Nephron progenitor cell (in vitro differentiated cells): ENCODE results near the gene CLEC7A.

Experiments used
- DNase-seq: peaks from one replicate; pipeline ENCODE4 v3.0.0; 2021
- H3K27ac Mint-ChIP-seq: 2 replicates; pipeline ENCODE4 v1.8.0; 2021; ENCODE audit warnings: mild to moderate bottlenecking, moderate library complexity, mixed read lengths
- H3K27me3 Mint-ChIP-seq: 2 replicates; pipeline ENCODE4 v1.8.0; 2021; ENCODE audit warnings: mild to moderate bottlenecking, low read depth, mixed read lengths; ENCODE audit not compliant: poor library complexity
- H3K36me3 Mint-ChIP-seq: 2 replicates; pipeline ENCODE4 v1.8.0; 2021; ENCODE audit warnings: low read depth, mixed read lengths
- H3K4me1 Mint-ChIP-seq: 2 replicates; pipeline ENCODE4 v1.8.0; 2021; ENCODE audit warnings: mixed read lengths
- H3K4me3 Mint-ChIP-seq: 2 replicates; pipeline ENCODE4 v1.8.0; 2021; ENCODE audit warnings: mild to moderate bottlenecking, moderate library complexity, mixed read lengths
- H3K9me3 Mint-ChIP-seq: 2 replicates; pipeline ENCODE4 v1.8.0; 2021; ENCODE audit warnings: mild to moderate bottlenecking, moderate library complexity, mixed read lengths
- TF ChIP-seq, protein P1 (sequence below): fragments of 200-600 bp; sonication (generic); IDR thresholded peaks from 2 replicates; pipeline ENCODE4 v1.5.0; 2021; ENCODE audit warnings: antibody characterized with exemption

The CLEC7A gene

DNA sequence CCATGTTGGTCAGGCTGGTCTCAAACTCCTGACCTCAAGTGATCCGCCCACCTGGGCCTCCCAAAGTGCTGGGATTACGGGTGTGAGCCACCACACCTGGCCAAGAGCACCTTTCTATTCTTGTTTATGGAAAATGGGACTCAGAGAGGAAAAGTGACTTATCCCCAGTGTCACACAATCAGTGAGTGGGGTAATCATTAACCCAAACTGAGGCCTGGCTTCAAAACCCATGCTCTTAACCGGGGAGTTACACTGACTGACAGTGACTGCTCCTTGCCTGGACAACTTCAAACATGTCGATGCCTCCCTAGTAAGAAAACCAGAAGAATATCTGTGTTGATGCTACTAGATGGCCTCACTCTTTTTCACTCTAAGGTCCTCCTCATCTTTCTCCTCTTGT is 7.3 kb downstream of the CLEC7A start:
- no peaks in the 10 kb centered on the region for H3K4me1 Mint-ChIP-seq
- no peaks in the 10 kb centered on the region for H3K9me3 Mint-ChIP-seq
- no peak overlapping the region for H3K4me3 Mint-ChIP-seq
- no peaks in the 10 kb centered on the region for H3K36me3 Mint-ChIP-seq
- no peak for DNase-seq
- H3K27ac Mint-ChIP-seq = no peak overlapping the region
- TF ChIP-seq, protein P1, sequence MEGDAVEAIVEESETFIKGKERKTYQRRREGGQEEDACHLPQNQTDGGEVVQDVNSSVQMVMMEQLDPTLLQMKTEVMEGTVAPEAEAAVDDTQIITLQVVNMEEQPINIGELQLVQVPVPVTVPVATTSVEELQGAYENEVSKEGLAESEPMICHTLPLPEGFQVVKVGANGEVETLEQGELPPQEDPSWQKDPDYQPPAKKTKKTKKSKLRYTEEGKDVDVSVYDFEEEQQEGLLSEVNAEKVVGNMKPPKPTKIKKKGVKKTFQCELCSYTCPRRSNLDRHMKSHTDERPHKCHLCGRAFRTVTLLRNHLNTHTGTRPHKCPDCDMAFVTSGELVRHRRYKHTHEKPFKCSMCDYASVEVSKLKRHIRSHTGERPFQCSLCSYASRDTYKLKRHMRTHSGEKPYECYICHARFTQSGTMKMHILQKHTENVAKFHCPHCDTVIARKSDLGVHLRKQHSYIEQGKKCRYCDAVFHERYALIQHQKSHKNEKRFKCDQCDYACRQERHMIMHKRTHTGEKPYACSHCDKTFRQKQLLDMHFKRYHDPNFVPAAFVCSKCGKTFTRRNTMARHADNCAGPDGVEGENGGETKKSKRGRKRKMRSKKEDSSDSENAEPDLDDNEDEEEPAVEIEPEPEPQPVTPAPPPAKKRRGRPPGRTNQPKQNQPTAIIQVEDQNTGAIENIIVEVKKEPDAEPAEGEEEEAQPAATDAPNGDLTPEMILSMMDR = no peak
- no peaks in the 10 kb centered on the region for H3K27me3 Mint-ChIP-seq

DNA sequence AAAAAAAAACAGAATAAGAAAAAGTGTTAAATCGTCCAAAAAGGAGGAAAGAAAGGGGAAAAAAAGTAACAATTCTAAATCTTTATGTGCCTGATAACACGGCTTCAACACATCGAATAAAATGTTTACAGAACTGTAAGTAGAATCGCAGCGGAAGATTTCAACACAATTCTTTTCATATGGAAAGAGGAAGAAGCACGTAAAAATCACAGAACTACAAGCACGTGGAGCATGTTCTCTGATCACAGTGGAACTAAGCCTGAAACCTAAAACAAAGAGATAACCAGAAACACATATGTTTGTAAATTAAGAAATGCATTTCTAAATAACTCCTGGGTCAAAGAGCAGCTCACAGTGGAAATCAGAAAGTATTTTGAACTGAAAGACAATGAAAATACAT is 8.7 kb downstream of the CLEC7A start:
- no peaks in the 10 kb centered on the region for H3K9me3 Mint-ChIP-seq
- no peaks in the 10 kb centered on the region for H3K4me1 Mint-ChIP-seq
- H3K27ac Mint-ChIP-seq = no peak overlapping the region
- no peaks in the 10 kb centered on the region for H3K27me3 Mint-ChIP-seq
- DNase-seq = no peak
- TF ChIP-seq, protein P1 = no peak
- no peak overlapping the region for H3K4me3 Mint-ChIP-seq
- H3K36me3 Mint-ChIP-seq = no peaks in the 10 kb centered on the region

DNA sequence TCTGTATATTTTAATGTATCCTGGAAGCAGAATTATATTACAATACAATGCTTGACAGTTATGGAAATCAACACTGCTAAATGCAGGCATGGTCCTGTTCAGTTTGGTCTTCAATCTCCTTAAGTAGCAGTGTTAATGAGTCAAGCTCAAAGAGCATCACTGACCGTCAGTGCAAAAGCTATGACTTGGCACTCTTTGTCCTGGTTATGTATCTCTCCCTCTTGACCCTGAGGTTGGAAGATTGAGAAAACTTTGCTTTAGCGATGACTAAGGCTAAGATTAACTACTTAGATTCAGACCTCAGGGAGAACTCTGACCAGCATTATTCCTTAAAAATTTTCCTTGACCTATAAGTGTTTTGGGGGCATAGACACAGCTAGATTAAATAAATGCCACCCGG is 10.9 kb downstream of the CLEC7A start:
- Mint-ChIP-seq H3K9me3 (peaks cover 4% of the 10 kb centered on the region), H3K36me3 (no peaks in the 10 kb centered on the region)

DNA sequence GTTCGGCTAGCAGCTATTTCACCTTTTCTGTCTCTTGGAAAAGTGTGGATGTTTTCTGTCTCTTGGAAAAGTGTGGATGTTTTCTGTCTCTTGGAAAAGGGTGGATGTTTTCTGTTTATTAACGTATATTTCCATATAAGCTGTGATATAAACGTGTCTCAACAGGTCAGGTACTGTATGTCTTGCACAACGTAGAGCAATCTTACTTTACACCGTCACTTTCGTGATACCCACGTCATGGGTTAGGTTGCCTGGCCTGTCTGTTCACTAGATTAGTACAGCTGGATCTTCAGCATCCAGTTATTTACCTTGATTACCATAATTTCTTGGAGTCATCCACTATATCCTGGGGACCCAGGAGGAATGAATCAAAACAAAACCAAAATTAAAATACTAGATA is 14.1 kb downstream of the CLEC7A start:
- Mint-ChIP-seq H3K9me3 (peaks cover 14% of the 10 kb centered on the region), H3K4me3 (no peak overlapping the region), H3K4me1 (no peaks in the 10 kb centered on the region), H3K36me3 (no peaks in the 10 kb centered on the region), H3K27me3 (peaks cover 4% of the 10 kb centered on the region), H3K27ac (peak overlapping the region; percentile 44)
- TF ChIP-seq, protein P1 = no peak
- no peak for DNase-seq

More for the DNA sequence above, 10.9 kb downstream of the CLEC7A start:
- H3K4me1 Mint-ChIP-seq = no peaks in the 10 kb centered on the region
- TF ChIP-seq, protein P1 = no peak
- no peaks in the 10 kb centered on the region for H3K27me3 Mint-ChIP-seq
- no peak overlapping the region for H3K27ac Mint-ChIP-seq
- no peak for DNase-seq
- H3K4me3 Mint-ChIP-seq = no peak overlapping the region

DNA sequence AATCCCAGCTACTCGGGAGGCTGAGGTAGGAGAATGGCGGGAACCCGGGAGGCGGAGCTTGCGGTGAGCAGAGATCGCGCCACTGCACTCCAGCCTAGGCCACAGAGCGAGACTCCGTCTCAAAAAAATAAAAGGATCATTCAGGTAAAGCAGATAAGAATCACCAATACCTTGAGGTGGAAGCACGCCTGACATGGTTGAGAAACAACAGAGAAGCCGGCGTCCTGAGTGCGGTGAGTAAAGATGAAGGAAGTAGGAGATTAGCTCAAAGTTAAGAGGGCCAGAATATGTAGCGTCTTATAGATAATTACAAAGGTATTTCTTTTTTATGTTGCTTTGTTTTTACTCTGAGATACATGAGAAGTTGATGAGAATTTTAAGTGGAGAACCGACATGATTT is 14.7 kb downstream of the CLEC7A start:
- Mint-ChIP-seq H3K27ac (no peak overlapping the region), H3K4me1 (no peaks in the 10 kb centered on the region), H3K36me3 (no peaks in the 10 kb centered on the region), H3K27me3 (peaks cover 4% of the 10 kb centered on the region), H3K4me3 (no peak overlapping the region), H3K9me3 (peaks cover 20% of the 10 kb centered on the region)
- TF ChIP-seq, protein P1 = no peak
- no peak for DNase-seq

DNA sequence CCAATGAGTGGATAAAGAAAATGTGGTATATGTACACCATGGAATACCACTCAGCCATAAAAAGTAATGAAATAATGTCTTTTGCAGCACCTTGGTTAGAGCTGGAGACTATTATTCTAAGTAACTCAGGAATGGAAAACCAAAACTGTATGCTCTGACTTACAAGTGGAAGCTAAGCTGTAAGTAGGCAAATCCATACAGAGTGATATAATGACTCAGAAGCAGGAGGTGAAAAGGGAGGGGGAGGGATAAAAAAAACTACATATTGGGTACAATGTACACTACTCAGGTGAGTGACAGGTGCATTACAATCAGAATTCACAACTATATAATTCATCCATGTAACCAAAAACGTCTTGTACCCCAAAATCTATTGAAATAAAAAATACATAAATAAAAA is 16.1 kb downstream of the CLEC7A start:
- peaks cover 24% of the 10 kb centered on the region for H3K9me3 Mint-ChIP-seq
- no peak overlapping the region for H3K27ac Mint-ChIP-seq
- no peak overlapping the region for H3K4me3 Mint-ChIP-seq
- no peak for DNase-seq
- H3K27me3 Mint-ChIP-seq = peaks cover 4% of the 10 kb centered on the region
- H3K36me3 Mint-ChIP-seq = no peaks in the 10 kb centered on the region
- no peaks in the 10 kb centered on the region for H3K4me1 Mint-ChIP-seq
- TF ChIP-seq, protein P1 = no peak
